ENCODE results near the gene NOP53. TPM values are rescaled to one million over a fixed set of nuclear protein-coding genes. Genes with fewer than 3 reads are reported as not detected.
A peak's percentile ranks its signal among the peaks of the same experiment; 100 is the strongest.

NOP53 gene
- total RNA-seq, 1 experiment from 2014 or later, result 289 TPM

- peak; percentile 67; the same call in 1 of the 2 replicates for TF ChIP-seq TP53 (CRISPR knock-in tag; IDR thresholded peaks at IDR 0.05)
- TF ChIP-seq PREB (CRISPR knock-in tag; IDR thresholded peaks at IDR 0.05; ENCODE audit: borderline replicate concordance), result 0 out of 2 replicates have a peak, but pooled peaks have one; percentile 13
- no peak for TF ChIP-seq RELA (CRISPR knock-in tag; IDR thresholded peaks at IDR 0.05; ENCODE audit: borderline replicate concordance)
- 0 out of 2 replicates have a peak, but pooled peaks have one; percentile 23 for TF ChIP-seq IRF1 (CRISPR knock-in tag; IDR thresholded peaks at IDR 0.05)
- no peak for TF ChIP-seq JUN (CRISPR knock-in tag; IDR thresholded peaks at IDR 0.05)
- peak; percentile 6; the same call in 1 of the 2 replicates for TF ChIP-seq GABPB1 (CRISPR knock-in tag; IDR thresholded peaks at IDR 0.05)
- peak; percentile 20; the same call in 1 of the 2 replicates for TF ChIP-seq NFE2L1 (CRISPR knock-in tag; IDR thresholded peaks at IDR 0.05)
- no peak for TF ChIP-seq SMAD4 (CRISPR knock-in tag; IDR thresholded peaks at IDR 0.05)
- TF ChIP-seq MYBL2 (CRISPR knock-in tag; IDR thresholded peaks at IDR 0.05), result peak; percentile 46; the same call in 1 of the 2 replicates
- no peak for TF ChIP-seq AR (CRISPR knock-in tag; IDR thresholded peaks at IDR 0.05)
- TF ChIP-seq CREM (CRISPR knock-in tag; IDR thresholded peaks at IDR 0.05), result peak; percentile 51; the same call in 1 of the 2 replicates
- TF ChIP-seq FOXP4 (CRISPR knock-in tag; IDR thresholded peaks at IDR 0.05), result 0 out of 2 replicates have a peak, but pooled peaks have one; percentile 55
- TF ChIP-seq RORB (CRISPR knock-in tag; IDR thresholded peaks at IDR 0.05), result no peak
- TF ChIP-seq NR1H2 (CRISPR knock-in tag; IDR thresholded peaks at IDR 0.05), result no peak
- peak; percentile 63 for TF ChIP-seq MAX (CRISPR knock-in tag; IDR thresholded peaks at IDR 0.05)
- TF ChIP-seq HMGXB4 (CRISPR knock-in tag; IDR thresholded peaks at IDR 0.05), result peak; percentile 55; the same call in 1 of the 2 replicates
- TF ChIP-seq CBFB (CRISPR knock-in tag; IDR thresholded peaks at IDR 0.05; ENCODE audit: low read depth), result peak; percentile 32; the same call in 1 of the 2 replicates
- no peak for TF ChIP-seq SOX15 (CRISPR knock-in tag; IDR thresholded peaks at IDR 0.05)
- no peak for TF ChIP-seq ZNF263 (CRISPR knock-in tag; IDR thresholded peaks at IDR 0.05; ENCODE audit: low read depth)
- TF ChIP-seq ZNF671 (CRISPR knock-in tag; IDR thresholded peaks at IDR 0.05), result no peak
- TF ChIP-seq IRF2 (CRISPR knock-in tag; IDR thresholded peaks at IDR 0.05; ENCODE audit: borderline replicate concordance, low read depth), result no peak
- no peak for TF ChIP-seq TEAD4 (CRISPR knock-in tag; IDR thresholded peaks at IDR 0.05)
- peak; percentile 28; the same call in 1 of the 2 replicates for TF ChIP-seq ZNF138 (CRISPR knock-in tag; conservative IDR thresholded peaks at IDR 0.05)
- no peak for TF ChIP-seq ATF3 (CRISPR knock-in tag; conservative IDR thresholded peaks at IDR 0.05)
- peak; percentile 42; the same call in 1 of the 2 replicates for TF ChIP-seq ARID4B (CRISPR knock-in tag; IDR thresholded peaks at IDR 0.05; ENCODE audit: borderline replicate concordance)
These were observed 33.0 kb downstream of the NOP53 start, which contains the start of gene SELENOW (continued) for GRCh38 chr19:47778049-47778953.

All from WTC11 (cell line).